Measurements from ENCODE around the gene COQ8B. TPM values are rescaled to one million over a fixed set of nuclear protein-coding genes. Genes with fewer than 3 reads are reported as not detected.

COQ8B gene
- total and polyA plus RNA-seq, 2 of the 4 experiments (the other 2 are of a cell fraction), result 14.9 to 23.2 TPM

- no peak overlapping the region for H2BK15ac ChIP-seq (ENCODE audit: low read depth, low read length)
- no peak overlapping the region for H2BK20ac ChIP-seq (ENCODE audit: low read depth, low read length)
- no peak overlapping the region for H3K27ac ChIP-seq (ENCODE audit: insufficient read depth, low read length)
- H3K4me2 ChIP-seq (ENCODE audit: low read depth, low read length), result no peak overlapping the region
- H3K56ac ChIP-seq (ENCODE audit: extremely low read depth, insufficient read depth, low read length), result no peak overlapping the region
- dilution Hi-C loops (cut with HindIII; ENCODE audit: low sequenced_read_pairs, unreplicated experiment), result no loop called here
- no peak overlapping the region for H4K91ac ChIP-seq (ENCODE audit: insufficient read depth, low read depth, low read length)
- H2AK9ac ChIP-seq (replicated peaks; ENCODE audit: low read depth, low read length, poor library complexity), result no peak overlapping the region
- no peak overlapping the region for H3K4me3 ChIP-seq (ENCODE audit: insufficient read depth, low read depth, low read length)
- H2BK120ac ChIP-seq (ENCODE audit: low read depth, low read length), result no peak overlapping the region
- peaks cover 9% of the 10 kb centered on the region for H3K9me1 ChIP-seq (ENCODE audit: insufficient read depth, low read length)
- H3K79me1 ChIP-seq (ENCODE audit: low read depth in 1 of 2, low read length in 2 of 2), result peaks cover 7 to 21% of the 10 kb centered on the region in 2 experiments; a peak in 3 of 4 replicates
- TF ChIP-seq RAD21 (IDR thresholded peaks at IDR 0.05; ENCODE audit: low read length) (no peak), USF2 (IDR thresholded peaks at IDR 0.05; ENCODE audit: low read depth, low read length) (no peak), SMC3 (IDR thresholded peaks at IDR 0.05; ENCODE audit: low read depth, low read length) (no peak), CEBPB (IDR thresholded peaks at IDR 0.05; ENCODE audit: low read depth, low read length) (no peak), CTCF (conservative IDR thresholded peaks at IDR 0.05; ENCODE audit: low read depth, low read length) (no peak), RCOR1 (IDR thresholded peaks at IDR 0.05; ENCODE audit: insufficient replicate concordance, low read length) (no peak), BHLHE40 (IDR thresholded peaks at IDR 0.05; ENCODE audit: low read depth, low read length) (no peak), POLR2A (IDR thresholded peaks at IDR 0.05; ENCODE audit: low read depth, low read length) (no peak), MXI1 (IDR thresholded peaks at IDR 0.05; ENCODE audit: borderline replicate concordance, low read depth, low read length) (no peak), FOS (IDR thresholded peaks at IDR 0.05; ENCODE audit: low read depth, low read length) (no peak), ELK1 (IDR thresholded peaks at IDR 0.05; ENCODE audit: borderline replicate concordance, low read depth, low read length) (no peak), CHD1 (IDR thresholded peaks at IDR 0.05; ENCODE audit: low read depth, low read length) (no peak), NFE2L2 (IDR thresholded peaks at IDR 0.05; ENCODE audit: low read depth, low read length) (no peak)
- BruUV-seq (replicated peaks), result no TSS peak
- peaks cover 86% of the 10 kb centered on the region for H3K36me3 ChIP-seq (ENCODE audit: control insufficient read depth, insufficient read depth, low read length)
- no peak overlapping the region for H4K8ac ChIP-seq (ENCODE audit: low read depth in 2 of 2, low read length in 2 of 2)
- ChIA-PET CTCF (no interaction called here), POLR2A (ENCODE audit: unreplicated experiment) (no interaction called here)
- H3K9ac ChIP-seq (ENCODE audit: low read depth, low read length), result no peak overlapping the region
- H2AFZ ChIP-seq (replicated peaks; ENCODE audit: low read length, poor library complexity), result no peak overlapping the region
- H4K20me1 ChIP-seq (ENCODE audit: insufficient read depth, low read length), result 0 out of 2 replicates have a peak, but pooled peaks cover 6% of the 10 kb centered on the region
- H3K23ac ChIP-seq (ENCODE audit: low read depth, low read length), result no peak overlapping the region
- no peak overlapping the region for H4K5ac ChIP-seq (ENCODE audit: low read depth, low read length)
- no peak for DNase-seq
- H3K4me1 ChIP-seq (ENCODE audit: control insufficient read depth, insufficient read depth, low read length), result no peaks in the 10 kb centered on the region
- no peak overlapping the region for H2AK5ac ChIP-seq (ENCODE audit: low read depth, low read length)
- no peaks in the 10 kb centered on the region for H3K27me3 ChIP-seq (ENCODE audit: control insufficient read depth, insufficient read depth, low read length)
- intact Hi-C loops (cut with micrococcal nuclease), result no loop called here
- H3K4ac ChIP-seq (ENCODE audit: low read depth, low read length), result no peak overlapping the region
- peaks cover 2% of the 10 kb centered on the region; the same call in 1 of the 2 replicates for H3K9me3 ChIP-seq (ENCODE audit: control insufficient read depth, insufficient read depth, low read length)
- no peak overlapping the region for H2BK5ac ChIP-seq (ENCODE audit: low read depth, low read length, poor library complexity, severe bottlenecking)
- 88% methylated on average over 2 of the region's 2 CpGs; no CpG with 5 or more reads in 1 of the 2 experiments for WGBS, 2 experiments (ENCODE audit: extremely low coverage in 2 of 2, insufficient read length in 1 of 2)
- in situ Hi-C loops (cut with MboI; ENCODE audit: low sequenced_read_pairs), result loop anchor here (25.0 kb wide), 1 partner anchor 590 kb away; the partner anchor contains the start of gene HNRNPUL1
- no peak for ATAC-seq (ENCODE audit: low read depth)
- no peak overlapping the region for H3K18ac ChIP-seq (ENCODE audit: low read depth, low read length)
- no peak overlapping the region for H3K14ac ChIP-seq (replicated peaks; ENCODE audit: low read depth, low read length)
Observed at GRCh38 chr19:40672038-40672437, 44.6 kb downstream of the COQ8B start.

Data from IMR-90 (cell line).